ENCODE measurements around the gene DNAJB4. TPM values are rescaled to one million over a fixed set of nuclear protein-coding genes. Genes with fewer than 3 reads are reported as not detected.

Gene DNAJB4
- polyA plus RNA-seq, 1 donor from 2014 or later = 7.3 TPM

DNA sequence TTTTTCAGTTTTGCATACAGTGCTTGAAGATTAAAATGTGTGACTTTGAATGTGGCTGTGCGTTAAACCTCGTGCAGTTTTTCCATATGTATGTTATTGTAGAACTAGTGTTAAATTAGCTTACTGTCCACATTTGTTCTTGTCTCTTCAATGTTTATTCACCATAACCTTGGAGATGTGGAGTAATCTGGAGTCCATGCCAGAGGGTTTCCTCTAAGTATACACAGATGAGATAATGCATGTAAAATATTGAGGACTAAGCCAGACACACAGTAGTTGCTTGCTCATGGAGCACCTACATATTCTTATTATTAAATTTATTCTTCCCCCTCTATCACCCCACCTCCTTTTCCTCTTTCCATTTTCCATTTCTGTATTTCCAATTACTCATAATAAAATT lies 33.3 kb downstream of the DNAJB4 start:
- H3K4me1 Mint-ChIP-seq = peaks cover 2 to 9% (median 6%) of the 10 kb centered on the region in 3 donors
- peaks cover 0 to 4% (median 3%) of the 10 kb centered on the region in 3 donors for H3K9me3 Mint-ChIP-seq
- H3K27me3 Mint-ChIP-seq = peaks cover 14% of the 10 kb centered on the region
- H3K27ac Mint-ChIP-seq = no peak overlapping the region
- H3K36me3 Mint-ChIP-seq = no peaks in the 10 kb centered on the region
- H3K4me3 Mint-ChIP-seq = no peak overlapping the region

- Mint-ChIP-seq H3K4me3 (no peak overlapping the region), H3K9me3 (peaks cover 0 to 4% (median 3%) of the 10 kb centered on the region in 3 donors), H3K36me3 (no peaks in the 10 kb centered on the region), H3K27me3 (peaks cover 14% of the 10 kb centered on the region), H3K4me1 (peaks cover 2 to 9% (median 6%) of the 10 kb centered on the region in 3 donors), H3K27ac (no peak overlapping the region)
Measured at GRCh38 chr1:78038491-78038939, 33.8 kb downstream of the DNAJB4 start.

DNA sequence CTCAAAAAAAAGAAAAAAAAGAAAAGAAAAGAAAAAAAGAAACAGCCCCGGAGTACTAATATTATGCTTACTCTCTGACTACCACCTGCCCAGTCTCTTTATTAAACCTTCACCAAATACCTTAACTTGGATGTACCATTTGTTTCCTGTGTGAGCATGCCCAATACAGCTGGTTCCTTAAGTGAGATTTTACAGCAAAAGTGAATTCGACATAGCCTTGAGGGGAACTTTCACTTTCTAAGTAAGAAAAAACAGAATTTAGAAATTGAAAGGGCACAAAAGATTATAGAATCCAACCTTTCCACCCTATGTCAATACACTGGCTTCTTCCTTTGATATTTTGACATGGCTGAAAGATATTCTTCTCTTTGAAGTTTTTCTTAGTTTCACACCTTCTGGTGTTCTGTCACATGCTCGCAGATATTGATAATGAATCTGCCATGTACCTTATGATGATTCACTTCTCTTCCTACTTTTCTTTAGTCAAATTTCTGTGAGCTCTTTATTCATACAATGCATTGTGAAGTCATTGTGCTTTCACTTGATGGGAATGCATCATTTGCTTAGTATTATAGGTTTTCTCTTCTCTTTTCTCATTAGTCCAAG lies 35.8 kb downstream of the DNAJB4 start:
- Mint-ChIP-seq H3K4me1 (peaks cover 6 to 21% (median 17%) of the 10 kb centered on the region in 3 donors), H3K9me3 (peaks cover 0 to 4% (median 0%) of the 10 kb centered on the region in 3 donors), H3K4me3 (peak overlapping the region in 2 of 4 donors; percentile 7 to 56), H3K36me3 (no peaks in the 10 kb centered on the region), H3K27ac (no peak overlapping the region), H3K27me3 (peaks cover 14% of the 10 kb centered on the region)

GRCh38 chr1:78043436-78043835 lies 38.7 kb downstream of the DNAJB4 start:
- Mint-ChIP-seq H3K4me1 (peaks cover 7 to 25% (median 24%) of the 10 kb centered on the region in 3 donors), H3K27ac (no peak overlapping the region), H3K4me3 (no peak overlapping the region), H3K36me3 (no peaks in the 10 kb centered on the region), H3K9me3 (peaks cover 0 to 4% (median 0%) of the 10 kb centered on the region in 3 donors), H3K27me3 (peaks cover 26% of the 10 kb centered on the region)

DNA sequence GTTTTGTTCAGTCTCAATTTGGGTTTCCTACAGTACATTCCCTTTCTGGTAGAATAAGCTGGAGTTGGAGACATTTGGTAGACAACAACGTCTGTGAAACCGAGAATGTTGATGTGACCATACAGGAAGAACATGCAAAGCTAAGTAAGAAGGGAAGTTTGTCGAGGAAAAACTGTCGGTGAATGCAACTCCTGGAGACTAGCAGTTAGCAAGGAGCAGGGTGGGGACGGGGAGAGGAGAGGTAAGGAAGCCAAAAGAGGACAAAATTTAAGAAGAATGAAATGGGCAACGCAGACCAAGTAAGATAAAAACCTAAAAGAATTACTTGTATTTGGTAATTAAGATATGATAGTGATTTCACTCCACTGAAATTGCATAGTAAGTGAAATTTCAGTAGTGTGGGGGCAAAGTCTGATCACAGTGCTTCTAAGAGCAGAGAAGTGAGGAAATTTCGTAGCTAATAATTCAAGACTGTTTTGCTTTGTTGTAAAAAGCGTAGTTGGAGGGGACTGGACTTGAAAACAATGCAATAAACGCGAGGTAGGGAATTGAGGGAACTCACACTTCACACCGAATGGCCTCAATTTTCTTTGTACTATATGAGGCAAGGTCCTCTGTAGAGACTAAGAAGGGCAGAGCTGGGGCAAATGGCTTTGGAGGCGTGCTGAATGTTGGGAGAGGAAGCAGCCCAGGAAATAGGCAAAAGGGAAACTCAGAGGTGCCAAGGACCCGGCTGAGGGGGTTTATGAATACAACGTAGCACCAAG lies 40.2 kb downstream of the DNAJB4 start:
- Mint-ChIP-seq H3K4me1 (peaks cover 7 to 25% (median 24%) of the 10 kb centered on the region in 3 donors), H3K4me3 (peak overlapping the region; percentile 75 to 91 (median 81)), H3K36me3 (no peaks in the 10 kb centered on the region), H3K9me3 (peaks cover 0 to 4% (median 0%) of the 10 kb centered on the region in 3 donors), H3K27me3 (peaks cover 37% of the 10 kb centered on the region), H3K27ac (no peak overlapping the region)

GRCh38 chr1:78045563-78045925 lies 40.8 kb downstream of the DNAJB4 start:
- Mint-ChIP-seq H3K4me1 (peaks cover 7 to 22% (median 22%) of the 10 kb centered on the region in 3 donors), H3K36me3 (no peaks in the 10 kb centered on the region), H3K27ac (no peak overlapping the region), H3K9me3 (peaks cover 0 to 4% (median 0%) of the 10 kb centered on the region in 3 donors), H3K27me3 (peaks cover 39% of the 10 kb centered on the region), H3K4me3 (peak overlapping the region; percentile 75 to 91 (median 81))

DNA sequence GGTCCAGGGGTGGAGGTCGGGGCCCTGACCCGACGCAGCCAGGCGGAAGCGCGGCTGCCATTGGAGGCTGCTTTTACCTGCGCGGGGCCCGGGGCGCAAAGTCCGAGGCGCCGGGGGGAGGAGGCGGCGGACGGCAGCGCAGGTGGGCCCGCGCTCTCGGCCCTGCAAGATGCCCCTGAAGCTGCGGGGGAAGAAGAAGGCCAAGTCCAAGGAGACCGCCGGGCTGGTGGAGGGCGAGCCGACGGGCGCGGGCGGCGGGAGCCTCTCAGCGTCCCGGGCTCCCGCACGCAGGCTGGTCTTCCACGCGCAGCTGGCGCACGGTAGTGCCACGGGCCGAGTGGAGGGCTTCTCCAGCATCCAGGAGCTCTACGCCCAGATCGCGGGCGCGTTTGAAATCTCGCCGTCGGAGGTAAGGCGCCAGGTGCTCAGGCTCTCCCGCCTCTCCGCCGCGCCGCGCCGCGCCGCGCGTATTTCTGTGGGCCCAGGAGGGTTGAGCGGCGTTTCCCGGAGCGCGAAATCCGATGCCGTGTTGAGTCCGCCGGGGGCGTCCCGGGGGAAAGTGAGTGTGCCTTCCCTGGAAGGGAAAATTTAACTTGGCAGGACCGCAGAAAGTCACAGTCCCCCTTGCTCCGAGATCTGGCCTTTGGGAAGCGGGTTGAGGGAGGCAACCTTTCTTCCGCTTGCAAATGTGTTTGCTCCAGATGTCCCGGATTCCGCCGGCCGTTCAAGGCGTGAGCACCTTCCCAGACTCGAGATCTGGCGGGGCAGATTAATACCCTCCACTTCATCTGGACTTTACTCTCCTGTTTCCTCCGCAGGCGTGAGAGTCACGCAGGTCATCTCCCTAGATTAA lies 41.4 kb downstream of the DNAJB4 start, which contains the start of gene GIPC2:
TSS of gene GIPC2 (plus strand) at position 41 of the 853 bp plus-strand sequence. CDS start at position 170, 129 bp downstream.
- Mint-ChIP-seq H3K9me3 (peaks cover 0 to 4% (median 0%) of the 10 kb centered on the region in 3 donors), H3K36me3 (no peaks in the 10 kb centered on the region), H3K4me1 (peaks cover 4 to 18% (median 17%) of the 10 kb centered on the region in 3 donors), H3K4me3 (peak within 1 kb of the TSS; percentile 75 to 91 (median 82)), H3K27ac (no peak within 1 kb of the TSS), H3K27me3 (peaks cover 39% of the 10 kb centered on the region)

GRCh38 chr1:78047106-78047505 lies 42.4 kb downstream of the DNAJB4 start:
- H3K27me3 Mint-ChIP-seq = peaks cover 39% of the 10 kb centered on the region

DNA sequence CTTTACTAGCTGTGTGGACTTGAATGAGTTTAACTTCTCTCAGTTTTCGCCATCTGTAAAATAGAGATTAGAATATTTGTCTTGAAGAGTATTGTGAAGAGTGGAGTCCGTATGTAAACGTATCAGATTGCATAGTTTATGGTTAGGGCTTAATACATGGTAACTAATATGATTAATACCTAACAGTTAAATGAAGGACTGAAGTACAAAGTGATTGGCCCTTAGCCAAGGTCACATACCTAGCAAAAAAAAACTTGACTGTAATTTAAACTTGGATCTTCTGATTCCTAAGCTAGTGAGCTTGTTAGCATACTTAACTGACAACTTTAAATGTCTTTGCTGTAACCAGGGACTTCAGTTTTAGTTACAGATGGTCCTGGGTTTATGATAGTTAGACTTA lies 42.9 kb downstream of the DNAJB4 start:
- Mint-ChIP-seq H3K9me3 (peaks cover 0 to 3% (median 0%) of the 10 kb centered on the region in 3 donors), H3K4me1 (peaks cover 4 to 18% (median 17%) of the 10 kb centered on the region in 3 donors), H3K27ac (no peak overlapping the region), H3K36me3 (no peaks in the 10 kb centered on the region), H3K4me3 (peak overlapping the region in 1 of 4 donors; percentile 1), H3K27me3 (peaks cover 39% of the 10 kb centered on the region)

More at GRCh38 chr1:78047106-78047505, 42.4 kb downstream of the DNAJB4 start:
- Mint-ChIP-seq H3K9me3 (peaks cover 0 to 4% (median 0%) of the 10 kb centered on the region in 3 donors), H3K4me1 (peaks cover 4 to 18% (median 17%) of the 10 kb centered on the region in 3 donors), H3K27ac (no peak overlapping the region), H3K4me3 (peak overlapping the region in 3 of 4 donors; percentile 22 to 83 (median 69)), H3K36me3 (no peaks in the 10 kb centered on the region)

DNA sequence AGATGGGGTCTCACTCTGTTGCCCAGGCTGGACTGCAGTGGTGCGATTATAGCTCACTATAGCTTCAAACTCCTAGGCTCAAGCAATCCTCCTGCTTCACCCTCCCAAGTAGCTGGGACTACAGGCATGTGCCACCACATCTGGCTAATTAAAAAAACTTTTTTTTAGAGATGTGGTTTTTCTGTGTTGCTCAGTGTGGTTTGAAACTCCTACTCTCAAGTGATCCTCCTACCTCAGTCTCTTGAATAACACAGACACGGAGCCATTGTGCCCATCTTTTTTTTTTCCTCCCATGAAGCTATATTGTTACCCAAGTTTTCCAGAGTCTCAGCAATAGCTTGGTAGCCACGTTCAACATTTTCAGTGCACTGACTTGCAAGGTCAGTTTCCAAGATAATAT lies 43.7 kb downstream of the DNAJB4 start:
- Mint-ChIP-seq H3K27me3 (peaks cover 39% of the 10 kb centered on the region), H3K36me3 (no peaks in the 10 kb centered on the region), H3K27ac (no peak overlapping the region), H3K4me1 (peaks cover 4 to 18% (median 17%) of the 10 kb centered on the region in 3 donors), H3K9me3 (no peaks in the 10 kb centered on the region), H3K4me3 (no peak overlapping the region)

DNA sequence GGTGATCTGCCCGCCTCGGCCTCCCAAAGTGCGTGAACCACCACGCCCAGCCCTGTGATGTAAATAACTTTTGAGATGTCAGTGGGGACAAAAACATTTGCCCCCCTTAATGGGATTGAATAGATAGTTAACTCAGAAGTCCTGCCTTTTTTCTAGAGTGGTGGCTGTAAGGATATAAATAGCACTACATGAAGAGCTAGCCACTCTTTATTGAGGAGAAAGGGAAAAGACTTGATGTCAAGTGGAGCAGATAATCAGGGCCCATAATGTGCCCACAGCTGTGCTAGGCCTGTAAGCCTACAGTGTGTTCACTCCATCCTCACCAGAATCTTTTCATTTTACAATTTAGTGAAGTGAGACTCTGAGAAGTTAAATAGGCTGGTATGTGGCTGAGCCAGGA lies 44.7 kb downstream of the DNAJB4 start:
- H3K4me3 Mint-ChIP-seq = no peak overlapping the region
- peaks cover 4 to 18% (median 17%) of the 10 kb centered on the region in 3 donors for H3K4me1 Mint-ChIP-seq
- H3K27ac Mint-ChIP-seq = no peak overlapping the region
- H3K36me3 Mint-ChIP-seq = no peaks in the 10 kb centered on the region
- peaks cover 37% of the 10 kb centered on the region for H3K27me3 Mint-ChIP-seq
- no peaks in the 10 kb centered on the region for H3K9me3 Mint-ChIP-seq

DNA sequence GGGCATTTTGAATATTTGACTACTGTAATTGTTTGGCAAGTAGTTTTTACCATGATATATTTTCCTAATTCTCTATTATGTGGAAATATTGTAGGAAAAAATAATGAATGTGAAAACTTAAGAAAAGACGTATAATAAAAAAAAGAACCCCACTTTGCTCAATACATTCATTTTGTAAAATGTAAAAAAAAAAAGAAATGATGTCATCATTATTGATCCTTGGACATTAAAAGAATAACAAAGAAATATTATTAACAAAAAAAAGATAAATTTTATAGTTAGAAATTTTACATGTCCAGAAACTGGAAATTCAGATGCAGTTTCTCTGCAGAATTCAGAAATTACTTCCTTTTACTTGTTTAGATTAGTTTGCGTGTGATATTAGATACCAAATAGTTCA lies 46.3 kb downstream of the DNAJB4 start:
- Mint-ChIP-seq H3K9me3 (no peaks in the 10 kb centered on the region), H3K27me3 (peaks cover 26% of the 10 kb centered on the region), H3K4me3 (no peak overlapping the region), H3K36me3 (no peaks in the 10 kb centered on the region), H3K4me1 (peaks cover 0 to 7% (median 4%) of the 10 kb centered on the region in 3 donors), H3K27ac (no peak overlapping the region)

DNA sequence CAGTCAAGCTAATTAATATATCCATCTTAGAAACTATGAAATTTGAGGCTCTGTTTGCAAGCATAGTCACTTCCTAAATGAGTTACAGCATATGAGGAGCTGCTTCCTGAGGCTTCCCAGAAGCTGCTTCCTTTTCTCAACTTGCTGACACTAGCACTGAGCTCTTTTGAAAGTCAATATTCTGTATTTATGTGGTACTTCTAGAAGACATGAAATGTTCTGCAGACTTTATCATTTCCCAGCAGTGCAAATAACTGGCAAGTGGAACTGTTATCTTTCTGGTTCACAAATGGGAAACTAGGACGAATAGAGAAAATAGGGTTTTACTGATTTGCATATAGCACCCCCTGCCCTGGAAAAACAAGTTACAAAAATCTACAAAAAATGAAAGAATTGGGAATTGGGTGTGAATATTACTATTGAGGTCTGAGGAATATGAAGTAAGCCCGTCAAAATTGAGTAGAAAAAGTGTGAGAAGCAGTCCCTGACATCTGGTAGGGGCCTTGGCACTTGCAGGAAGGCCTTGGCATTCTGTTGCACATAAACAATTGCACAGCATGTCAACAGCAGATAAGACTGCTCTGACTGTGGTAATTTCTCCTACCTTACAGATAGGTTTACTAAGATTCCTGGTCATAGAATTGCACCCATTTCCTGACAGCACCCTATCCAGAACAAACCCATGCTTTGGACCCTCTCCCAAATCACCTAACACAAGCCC lies 48.1 kb downstream of the DNAJB4 start:
- no peaks in the 10 kb centered on the region for H3K36me3 Mint-ChIP-seq
- H3K9me3 Mint-ChIP-seq = no peaks in the 10 kb centered on the region
- H3K4me3 Mint-ChIP-seq = no peak overlapping the region
- H3K27ac Mint-ChIP-seq = no peak overlapping the region
- peaks cover 15% of the 10 kb centered on the region for H3K27me3 Mint-ChIP-seq
- no peaks in the 10 kb centered on the region for H3K4me1 Mint-ChIP-seq

GRCh38 chr1:78053498-78053897 lies 48.8 kb downstream of the DNAJB4 start:
- H3K27ac Mint-ChIP-seq = no peak overlapping the region
- H3K4me1 Mint-ChIP-seq = no peaks in the 10 kb centered on the region
- peaks cover 14% of the 10 kb centered on the region for H3K27me3 Mint-ChIP-seq
- no peaks in the 10 kb centered on the region for H3K36me3 Mint-ChIP-seq
- no peak overlapping the region for H3K4me3 Mint-ChIP-seq
- H3K9me3 Mint-ChIP-seq = no peaks in the 10 kb centered on the region
